Smooth muscle cell (in vitro differentiated cells): ENCODE measurements around the gene TMEM52. TPM values are rescaled to one million over a fixed set of nuclear protein-coding genes. Genes with fewer than 3 reads are reported as not detected.

Experiments used
- DNase-seq: peaks from one replicate; lab custom pipeline; 2025; ENCODE audit not compliant: unreplicated experiment; lab: John Stamatoyannopoulos, UW
- H2AFZ ChIP-seq: fragments of 200-600 bp; sonication (generic); 2 replicates; pipeline ENCODE4 v1.6.0; 2016; ENCODE audit warnings: antibody characterized with exemption, low read depth, mild to moderate bottlenecking
- H3F3A ChIP-seq: fragments of 200-600 bp; sonication (generic); 2 replicates; pipeline ENCODE4 v1.6.0; 2017; ENCODE audit warnings: antibody characterized with exemption, low read depth
- H3K27ac ChIP-seq: fragments of 200-600 bp; sonication (generic); 2 replicates; pipeline ENCODE4 v1.5.1; 2016; ENCODE audit warnings: low read depth, mild to moderate bottlenecking
- H3K27me3 ChIP-seq: fragments of 200-600 bp; sonication (generic); 2 replicates; pipeline ENCODE4 v1.6.1; 2016; ENCODE audit warnings: low read depth, mild to moderate bottlenecking
- H3K36me3 ChIP-seq: fragments of 200-600 bp; sonication (generic); 2 replicates; pipeline ENCODE4 v1.5.1; 2016; ENCODE audit warnings: low read depth
- H3K4me1 ChIP-seq: fragments of 200-600 bp; sonication (generic); 2 replicates; pipeline ENCODE4 v1.5.1; 2016; ENCODE audit warnings: low read depth
- H3K4me2 ChIP-seq: fragments of 200-600 bp; sonication (generic); 2 replicates; pipeline ENCODE4 v1.6.0; 2016; ENCODE audit warnings: mild to moderate bottlenecking
- H3K4me3 ChIP-seq: fragments of 200-600 bp; sonication (generic); 2 replicates; pipeline ENCODE4 v1.5.1; 2016; ENCODE audit warnings: mild to moderate bottlenecking
- H3K79me2 ChIP-seq: fragments of 200-600 bp; sonication (generic); 2 replicates; pipeline ENCODE4 v1.6.0; 2016; ENCODE audit warnings: low read depth, mild to moderate bottlenecking
- H3K9ac ChIP-seq: fragments of 200-600 bp; sonication (generic); 2 replicates; pipeline ENCODE4 v1.6.0; 2016; ENCODE audit warnings: low read depth
- H3K9me3 ChIP-seq: fragments of 200-600 bp; sonication (generic); replicated peaks from 2 replicates; pipeline ENCODE4 v1.5.1; 2016; ENCODE audit warnings: low read depth
- H4K20me1 ChIP-seq: fragments of 200-600 bp; sonication (generic); 2 replicates; pipeline ENCODE4 v1.6.0; 2016; ENCODE audit warnings: low read depth
- CTCF ChIP-seq: fragments of 200-600 bp; sonication (generic); IDR thresholded peaks from 2 replicates; pipeline ENCODE4 v1.5.1; 2017; ENCODE audit warnings: borderline replicate concordance, mild to moderate bottlenecking, antibody characterized with exemption; ENCODE audit not compliant: insufficient read depth, poor library complexity, severe bottlenecking
- WGBS: methylation state at CpG from one replicate; pipeline ENCODE4 v1.1.7; 2016; ENCODE audit warnings: low lambda C conversion rate; 5-methylcytosine and 5-hydroxymethylcytosine counted together
- polyA plus RNA-seq: library from polyadenylated mRNA; unstranded; fragments of >200 nt; fragmentation: Nextera tagmentation; extraction: Ambion mirVana; gene quantifications from 2 replicates; pipeline ENCODE4 v1.2.1, GENCODE V29; 2016
- total RNA-seq: library from RNA; depleted of rRNA; stranded (reverse); fragments of >200 nt; gene quantifications from 2 replicates; pipeline ENCODE4 v1.2.3, GENCODE V29; 2014

The TMEM52 gene
- total and polyA plus RNA-seq, 2 experiments from 2014 or later: 0.18 to 1.7 TPM

- no peaks in the 10 kb centered on the region for H4K20me1 ChIP-seq
- no peak overlapping the region for H3K4me3 ChIP-seq
- no peak overlapping the region for H3K4me2 ChIP-seq
- no peaks in the 10 kb centered on the region for H3K36me3 ChIP-seq
- 87% methylated on average over 29 of the region's 29 CpGs for WGBS
- no peak overlapping the region for H3K9ac ChIP-seq
- no peak for TF ChIP-seq CTCF
- H3K27ac ChIP-seq: no peak overlapping the region
- no peaks in the 10 kb centered on the region for H3K79me2 ChIP-seq
- no peak overlapping the region for H2AFZ ChIP-seq
- no peaks in the 10 kb centered on the region for H3F3A ChIP-seq
- H3K4me1 ChIP-seq: no peaks in the 10 kb centered on the region
- H3K9me3 ChIP-seq: no peaks in the 10 kb centered on the region
- H3K27me3 ChIP-seq: no peaks in the 10 kb centered on the region
- no peak for DNase-seq
Measured at GRCh38 chr1:1958071-1958541, 39.0 kb upstream of the TMEM52 start.

- Histone ChIP-seq H3K9ac (no peak overlapping the region), H3K27me3 (no peaks in the 10 kb centered on the region), H3K27ac (no peak overlapping the region), H3K4me3 (no peak overlapping the region), H2AFZ (no peak overlapping the region), H3K79me2 (no peaks in the 10 kb centered on the region), H3K9me3 (no peaks in the 10 kb centered on the region), H3K4me1 (no peaks in the 10 kb centered on the region), H4K20me1 (no peaks in the 10 kb centered on the region), H3K4me2 (no peak overlapping the region), H3K36me3 (no peaks in the 10 kb centered on the region), H3F3A (no peaks in the 10 kb centered on the region)
- TF ChIP-seq CTCF: no peak
- whole genome bisulfite sequencing: 86% methylated on average over 22 of the region's 22 CpGs
- DNase-seq: no peak
Measured at GRCh38 chr1:1957533-1957961, 38.5 kb upstream of the TMEM52 start.

GRCh38 chr1:1956586-1957532 is 37.8 kb upstream of the TMEM52 start:
- Histone ChIP-seq H3K9ac (no peak overlapping the region), H3K79me2 (no peaks in the 10 kb centered on the region), H3K27ac (no peak overlapping the region), H3K4me1 (no peaks in the 10 kb centered on the region), H3K9me3 (no peaks in the 10 kb centered on the region), H4K20me1 (no peaks in the 10 kb centered on the region), H3K27me3 (no peaks in the 10 kb centered on the region), H3K4me2 (no peak overlapping the region), H3K36me3 (no peaks in the 10 kb centered on the region), H2AFZ (no peak overlapping the region), H3K4me3 (no peak overlapping the region), H3F3A (no peaks in the 10 kb centered on the region)
- no peak for TF ChIP-seq CTCF
- DNase-seq: no peak
- 95% methylated on average over 38 of the region's 38 CpGs for WGBS

- TF ChIP-seq CTCF: no peak
- Histone ChIP-seq H3K4me3 (no peak overlapping the region), H4K20me1 (no peaks in the 10 kb centered on the region), H3K9me3 (no peaks in the 10 kb centered on the region), H3K27me3 (no peaks in the 10 kb centered on the region), H3K36me3 (no peaks in the 10 kb centered on the region), H3K4me2 (no peak overlapping the region), H2AFZ (no peak overlapping the region), H3F3A (no peaks in the 10 kb centered on the region), H3K9ac (no peak overlapping the region), H3K4me1 (no peaks in the 10 kb centered on the region), H3K27ac (no peak overlapping the region), H3K79me2 (no peaks in the 10 kb centered on the region)
- DNase-seq: no peak
- 95% methylated on average over 7 of the region's 7 CpGs for WGBS
Measured at GRCh38 chr1:1956101-1956500, 37.0 kb upstream of the TMEM52 start.
